K562 (cell line): ENCODE data around the gene AFDN. TPM values are rescaled to one million over a fixed set of nuclear protein-coding genes. Genes with fewer than 3 reads are reported as not detected.

Experiments
- MAFG ChIP-seq: fragments of 450-650 bp; conservative IDR thresholded peaks from 2 replicates; pipeline ENCODE4 v1.6.1; 2016; ENCODE audit warnings: missing genetic modification characterization, missing compliant biosample characterization
- NFATC3 ChIP-seq: fragments of 450-650 bp; IDR thresholded peaks from 2 replicates; pipeline ENCODE4 v1.6.1; 2017; ENCODE audit warnings: mild to moderate bottlenecking
- ZEB2 ChIP-seq: fragments of 450-650 bp; IDR thresholded peaks from 2 replicates; pipeline ENCODE4 v1.6.1; 2016
- ZFP36 ChIP-seq: fragments of 150-350 bp; IDR thresholded peaks from 2 replicates; pipeline ENCODE4 v1.6.1; 2018; ENCODE audit warnings: low read length, low read depth; ENCODE audit not compliant: partially characterized antibody
- ZFPM2 ChIP-seq: fragments of 250-450 bp; sonication (Bioruptor Pico); IDR thresholded peaks from 2 replicates; pipeline ENCODE4 v1.5.1; 2022; ENCODE audit warnings: mild to moderate bottlenecking
- polyA plus RNA-seq, 8 experiments: library from polyadenylated mRNA; depleted of rRNA in 4 of 8; stranded (reverse) in 5 of 8; unstranded in 3 of 8; fragments of >200 nt; fragmentation: Nextera tagmentation in 2 of 8; fragmentation: Illumina TruSeq in 1 of 8; extraction: Ambion mirVana in 2 of 8; extraction: Trizol in 1 of 8; gene quantifications; 2 replicates each; pipeline versions ENCODE4 v1.2.1 to v1.2.3, GENCODE V29; 2011 to 2014; ENCODE audit warnings: inconsistent platforms in 1 of 8, missing spikeins in 1 of 8
- total RNA-seq, 7 experiments: library from RNA; depleted of rRNA in 6 of 7; stranded (reverse); fragments of >200 nt in 6 of 7; fragmentation: Illumina TruSeq in 2 of 7; extraction: Trizol in 2 of 7; gene quantifications; 2 replicates each; pipeline versions ENCODE4 v1.2.1 to v1.2.3, GENCODE V29; 2011 to 2021; ENCODE audit warnings: low replicate concordance in 1 of 7
- TF ChIP-seq, protein P1 (sequence below): conservative IDR thresholded peaks from 2 replicates; pipeline ENCODE4 v1.6.1; 2011; ENCODE audit warnings: low read depth, mild to moderate bottlenecking, low read length; ENCODE audit not compliant: control insufficient read depth
- TF ChIP-seq, protein P2 (sequence below): fragments of 450-650 bp; IDR thresholded peaks from 2 replicates; pipeline ENCODE4 v1.6.1; 2016; ENCODE audit warnings: low read depth
- TF ChIP-seq, protein P3 (sequence below): sonication (generic); formaldehyde crosslinking; IDR thresholded peaks from 2 replicates; pipeline ENCODE4 v1.8.1; 2023; ENCODE audit warnings: mild to moderate bottlenecking, missing genetic modification reagents
- TF ChIP-seq, protein P4 (sequence below): sonication (generic); formaldehyde crosslinking; IDR thresholded peaks from 2 replicates; pipeline ENCODE4 v1.8.0; 2022; ENCODE audit warnings: missing genetic modification reagents, mild to moderate bottlenecking, borderline replicate concordance

The AFDN gene
- total and polyA plus RNA-seq, 9 of the 15 experiments (the other 6 are each of a cell fraction or from before 2014, with no cell fraction given) = 7.2 to 129 (median 105) TPM

DNA sequence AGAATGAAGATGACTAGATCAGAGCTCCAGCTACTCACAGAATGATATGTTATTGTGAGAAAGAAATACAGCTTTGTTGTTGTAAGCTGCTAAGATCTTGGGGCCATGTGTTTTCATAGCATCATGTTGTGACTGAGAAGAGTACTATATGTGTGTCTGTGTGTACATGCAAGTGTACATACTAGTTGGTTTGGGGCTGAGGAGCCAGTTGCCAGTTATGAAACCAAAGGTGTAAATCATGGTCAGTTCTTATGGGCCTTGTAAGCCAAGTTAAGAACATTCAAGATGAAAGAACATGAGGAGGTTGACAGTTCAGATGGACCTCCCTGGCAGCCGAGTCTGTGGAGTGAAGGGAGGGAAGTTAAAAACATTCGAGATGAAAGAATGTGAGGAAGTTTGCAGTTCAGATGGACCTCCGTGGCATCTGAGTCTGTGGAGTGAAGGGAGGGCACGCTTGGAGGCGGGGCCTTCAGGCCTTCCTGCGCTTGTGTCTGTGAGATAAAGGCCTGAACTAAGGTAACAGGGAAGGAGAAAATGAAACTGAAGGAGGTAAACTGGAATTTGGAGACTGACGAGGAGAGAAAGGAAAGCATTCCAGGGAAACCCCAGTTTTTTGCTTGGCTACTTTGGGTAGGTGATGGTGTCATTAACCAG lies 13.9 kb downstream of the AFDN start (continued):
- TF ChIP-seq, protein P1, sequence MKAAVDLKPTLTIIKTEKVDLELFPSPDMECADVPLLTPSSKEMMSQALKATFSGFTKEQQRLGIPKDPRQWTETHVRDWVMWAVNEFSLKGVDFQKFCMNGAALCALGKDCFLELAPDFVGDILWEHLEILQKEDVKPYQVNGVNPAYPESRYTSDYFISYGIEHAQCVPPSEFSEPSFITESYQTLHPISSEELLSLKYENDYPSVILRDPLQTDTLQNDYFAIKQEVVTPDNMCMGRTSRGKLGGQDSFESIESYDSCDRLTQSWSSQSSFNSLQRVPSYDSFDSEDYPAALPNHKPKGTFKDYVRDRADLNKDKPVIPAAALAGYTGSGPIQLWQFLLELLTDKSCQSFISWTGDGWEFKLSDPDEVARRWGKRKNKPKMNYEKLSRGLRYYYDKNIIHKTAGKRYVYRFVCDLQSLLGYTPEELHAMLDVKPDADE = no peak
- TF ChIP-seq ZEB2 (peak; percentile 76; the same call in 1 of the 2 replicates), NFATC3 (no peak), ZFP36 (no peak), ZFPM2 (CRISPR knock-in tag) (no peak), MAFG (tag) (no peak)
- TF ChIP-seq, protein P2, sequence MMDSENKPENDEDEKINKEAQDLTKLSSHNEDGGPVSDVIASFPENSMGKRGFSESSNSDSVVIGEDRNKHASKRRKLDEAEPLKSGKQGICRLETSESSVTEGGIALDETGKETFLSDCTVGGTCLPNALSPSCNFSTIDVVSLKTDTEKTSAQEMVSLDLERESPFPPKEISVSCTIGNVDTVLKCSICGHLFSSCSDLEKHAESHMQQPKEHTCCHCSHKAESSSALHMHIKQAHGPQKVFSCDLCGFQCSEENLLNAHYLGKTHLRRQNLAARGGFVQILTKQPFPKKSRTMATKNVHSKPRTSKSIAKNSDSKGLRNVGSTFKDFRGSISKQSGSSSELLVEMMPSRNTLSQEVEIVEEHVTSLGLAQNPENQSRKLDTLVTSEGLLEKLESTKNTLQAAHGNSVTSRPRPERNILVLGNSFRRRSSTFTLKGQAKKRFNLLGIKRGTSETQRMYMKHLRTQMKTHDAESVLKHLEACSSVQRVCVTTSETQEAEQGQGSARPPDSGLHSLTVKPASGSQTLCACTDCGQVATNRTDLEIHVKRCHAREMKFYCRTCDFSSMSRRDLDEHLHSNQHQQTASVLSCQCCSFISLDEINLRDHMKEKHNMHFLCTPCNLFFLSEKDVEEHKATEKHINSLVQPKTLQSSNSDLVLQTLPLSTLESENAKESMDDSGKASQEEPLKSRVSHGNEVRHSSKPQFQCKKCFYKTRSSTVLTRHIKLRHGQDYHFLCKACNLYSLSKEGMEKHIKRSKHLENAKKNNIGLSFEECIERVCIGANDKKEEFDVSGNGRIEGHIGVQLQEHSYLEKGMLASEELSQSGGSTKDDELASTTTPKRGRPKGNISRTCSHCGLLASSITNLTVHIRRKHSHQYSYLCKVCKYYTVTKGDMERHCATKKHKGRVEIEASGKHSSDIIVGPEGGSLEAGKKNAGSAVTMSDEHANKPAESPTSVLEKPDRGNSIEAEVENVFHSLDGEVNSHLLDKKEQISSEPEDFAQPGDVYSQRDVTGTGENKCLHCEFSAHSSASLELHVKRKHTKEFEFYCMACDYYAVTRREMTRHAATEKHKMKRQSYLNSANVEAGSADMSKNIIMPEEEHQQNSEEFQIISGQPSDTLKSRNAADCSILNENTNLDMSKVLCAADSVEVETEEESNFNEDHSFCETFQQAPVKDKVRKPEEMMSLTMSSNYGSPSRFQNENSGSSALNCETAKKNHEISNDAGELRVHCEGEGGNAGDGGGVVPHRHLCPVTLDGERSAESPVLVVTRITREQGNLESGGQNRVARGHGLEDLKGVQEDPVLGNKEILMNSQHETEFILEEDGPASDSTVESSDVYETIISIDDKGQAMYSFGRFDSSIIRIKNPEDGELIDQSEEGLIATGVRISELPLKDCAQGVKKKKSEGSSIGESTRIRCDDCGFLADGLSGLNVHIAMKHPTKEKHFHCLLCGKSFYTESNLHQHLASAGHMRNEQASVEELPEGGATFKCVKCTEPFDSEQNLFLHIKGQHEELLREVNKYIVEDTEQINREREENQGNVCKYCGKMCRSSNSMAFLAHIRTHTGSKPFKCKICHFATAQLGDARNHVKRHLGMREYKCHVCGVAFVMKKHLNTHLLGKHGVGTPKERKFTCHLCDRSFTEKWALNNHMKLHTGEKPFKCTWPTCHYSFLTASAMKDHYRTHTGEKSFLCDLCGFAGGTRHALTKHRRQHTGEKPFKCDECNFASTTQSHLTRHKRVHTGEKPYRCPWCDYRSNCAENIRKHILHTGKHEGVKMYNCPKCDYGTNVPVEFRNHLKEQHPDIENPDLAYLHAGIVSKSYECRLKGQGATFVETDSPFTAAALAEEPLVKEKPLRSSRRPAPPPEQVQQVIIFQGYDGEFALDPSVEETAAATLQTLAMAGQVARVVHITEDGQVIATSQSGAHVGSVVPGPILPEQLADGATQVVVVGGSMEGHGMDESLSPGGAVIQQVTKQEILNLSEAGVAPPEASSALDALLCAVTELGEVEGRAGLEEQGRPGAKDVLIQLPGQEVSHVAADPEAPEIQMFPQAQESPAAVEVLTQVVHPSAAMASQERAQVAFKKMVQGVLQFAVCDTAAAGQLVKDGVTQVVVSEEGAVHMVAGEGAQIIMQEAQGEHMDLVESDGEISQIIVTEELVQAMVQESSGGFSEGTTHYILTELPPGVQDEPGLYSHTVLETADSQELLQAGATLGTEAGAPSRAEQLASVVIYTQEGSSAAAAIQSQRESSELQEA = no peak
- TF ChIP-seq, protein P3, sequence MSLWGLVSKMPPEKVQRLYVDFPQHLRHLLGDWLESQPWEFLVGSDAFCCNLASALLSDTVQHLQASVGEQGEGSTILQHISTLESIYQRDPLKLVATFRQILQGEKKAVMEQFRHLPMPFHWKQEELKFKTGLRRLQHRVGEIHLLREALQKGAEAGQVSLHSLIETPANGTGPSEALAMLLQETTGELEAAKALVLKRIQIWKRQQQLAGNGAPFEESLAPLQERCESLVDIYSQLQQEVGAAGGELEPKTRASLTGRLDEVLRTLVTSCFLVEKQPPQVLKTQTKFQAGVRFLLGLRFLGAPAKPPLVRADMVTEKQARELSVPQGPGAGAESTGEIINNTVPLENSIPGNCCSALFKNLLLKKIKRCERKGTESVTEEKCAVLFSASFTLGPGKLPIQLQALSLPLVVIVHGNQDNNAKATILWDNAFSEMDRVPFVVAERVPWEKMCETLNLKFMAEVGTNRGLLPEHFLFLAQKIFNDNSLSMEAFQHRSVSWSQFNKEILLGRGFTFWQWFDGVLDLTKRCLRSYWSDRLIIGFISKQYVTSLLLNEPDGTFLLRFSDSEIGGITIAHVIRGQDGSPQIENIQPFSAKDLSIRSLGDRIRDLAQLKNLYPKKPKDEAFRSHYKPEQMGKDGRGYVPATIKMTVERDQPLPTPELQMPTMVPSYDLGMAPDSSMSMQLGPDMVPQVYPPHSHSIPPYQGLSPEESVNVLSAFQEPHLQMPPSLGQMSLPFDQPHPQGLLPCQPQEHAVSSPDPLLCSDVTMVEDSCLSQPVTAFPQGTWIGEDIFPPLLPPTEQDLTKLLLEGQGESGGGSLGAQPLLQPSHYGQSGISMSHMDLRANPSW (CRISPR knock-in tag) = no peak
- TF ChIP-seq, protein P4, sequence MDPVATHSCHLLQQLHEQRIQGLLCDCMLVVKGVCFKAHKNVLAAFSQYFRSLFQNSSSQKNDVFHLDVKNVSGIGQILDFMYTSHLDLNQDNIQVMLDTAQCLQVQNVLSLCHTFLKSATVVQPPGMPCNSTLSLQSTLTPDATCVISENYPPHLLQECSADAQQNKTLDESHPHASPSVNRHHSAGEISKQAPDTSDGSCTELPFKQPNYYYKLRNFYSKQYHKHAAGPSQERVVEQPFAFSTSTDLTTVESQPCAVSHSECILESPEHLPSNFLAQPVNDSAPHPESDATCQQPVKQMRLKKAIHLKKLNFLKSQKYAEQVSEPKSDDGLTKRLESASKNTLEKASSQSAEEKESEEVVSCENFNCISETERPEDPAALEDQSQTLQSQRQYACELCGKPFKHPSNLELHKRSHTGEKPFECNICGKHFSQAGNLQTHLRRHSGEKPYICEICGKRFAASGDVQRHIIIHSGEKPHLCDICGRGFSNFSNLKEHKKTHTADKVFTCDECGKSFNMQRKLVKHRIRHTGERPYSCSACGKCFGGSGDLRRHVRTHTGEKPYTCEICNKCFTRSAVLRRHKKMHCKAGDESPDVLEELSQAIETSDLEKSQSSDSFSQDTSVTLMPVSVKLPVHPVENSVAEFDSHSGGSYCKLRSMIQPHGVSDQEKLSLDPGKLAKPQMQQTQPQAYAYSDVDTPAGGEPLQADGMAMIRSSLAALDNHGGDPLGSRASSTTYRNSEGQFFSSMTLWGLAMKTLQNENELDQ = no peak
